BJ (cell line): Measurements from ENCODE around the gene UST. TPM values are rescaled to one million over a fixed set of nuclear protein-coding genes. Genes with fewer than 3 reads are reported as not detected.
"Not testable (repeated sequence)": the region's sequence is repeated elsewhere in the genome, so short reads cannot be mapped to it uniquely, and the experiment has no call there.

ENCODE experiments used
- CTCF ChIA-PET: fragments of 350-600 bp; formaldehyde crosslinking; extraction: SDS; loops from one replicate; lab custom pipeline; 2021; ENCODE audit warnings: antibody characterized with exemption, inconsistent platforms; lab: Yijun Ruan, JAX
- POLR2A ChIA-PET: fragments of 300-600 bp; sonication (Branson Sonifier 250); formaldehyde crosslinking; extraction: SDS; loops from one replicate; lab custom pipeline; 2021; ENCODE audit warnings: antibody characterized with exemption; lab: Charles Lee
- DNase-seq: peaks from one replicate; pipeline ENCODE4 v3.0.0-alpha.2; 2011; ENCODE audit warnings: low read depth
- H3K27me3 ChIP-seq: 2 replicates; pipeline ENCODE4 v1.6.0; 2011; ENCODE audit warnings: low read length; ENCODE audit not compliant: control insufficient read depth, insufficient read depth
- H3K36me3 ChIP-seq: 2 replicates; pipeline ENCODE4 v1.5.1; 2011; ENCODE audit warnings: low read length; ENCODE audit not compliant: control insufficient read depth, insufficient read depth
- H3K4me3 ChIP-seq: 2 replicates; pipeline ENCODE4 v1.5.1; 2011; ENCODE audit warnings: low read depth, mild to moderate bottlenecking, control low read depth, low read length
- polyA plus RNA-seq: library from polyadenylated mRNA; depleted of rRNA; stranded (reverse); fragments of >200 nt; gene quantifications from 2 replicates; pipeline ENCODE4 v1.2.3, GENCODE V29; 2011
- TF ChIP-seq, protein P1 (sequence below): IDR thresholded peaks from 2 replicates; pipeline ENCODE4 v1.5.1; 2011; ENCODE audit warnings: low read depth, mild to moderate bottlenecking, control low read depth, inconsistent platforms, low read length, moderate library complexity; ENCODE audit not compliant: insufficient read depth

UST gene
- polyA plus RNA-seq, 1 experiment: 6.8 TPM

DNA sequence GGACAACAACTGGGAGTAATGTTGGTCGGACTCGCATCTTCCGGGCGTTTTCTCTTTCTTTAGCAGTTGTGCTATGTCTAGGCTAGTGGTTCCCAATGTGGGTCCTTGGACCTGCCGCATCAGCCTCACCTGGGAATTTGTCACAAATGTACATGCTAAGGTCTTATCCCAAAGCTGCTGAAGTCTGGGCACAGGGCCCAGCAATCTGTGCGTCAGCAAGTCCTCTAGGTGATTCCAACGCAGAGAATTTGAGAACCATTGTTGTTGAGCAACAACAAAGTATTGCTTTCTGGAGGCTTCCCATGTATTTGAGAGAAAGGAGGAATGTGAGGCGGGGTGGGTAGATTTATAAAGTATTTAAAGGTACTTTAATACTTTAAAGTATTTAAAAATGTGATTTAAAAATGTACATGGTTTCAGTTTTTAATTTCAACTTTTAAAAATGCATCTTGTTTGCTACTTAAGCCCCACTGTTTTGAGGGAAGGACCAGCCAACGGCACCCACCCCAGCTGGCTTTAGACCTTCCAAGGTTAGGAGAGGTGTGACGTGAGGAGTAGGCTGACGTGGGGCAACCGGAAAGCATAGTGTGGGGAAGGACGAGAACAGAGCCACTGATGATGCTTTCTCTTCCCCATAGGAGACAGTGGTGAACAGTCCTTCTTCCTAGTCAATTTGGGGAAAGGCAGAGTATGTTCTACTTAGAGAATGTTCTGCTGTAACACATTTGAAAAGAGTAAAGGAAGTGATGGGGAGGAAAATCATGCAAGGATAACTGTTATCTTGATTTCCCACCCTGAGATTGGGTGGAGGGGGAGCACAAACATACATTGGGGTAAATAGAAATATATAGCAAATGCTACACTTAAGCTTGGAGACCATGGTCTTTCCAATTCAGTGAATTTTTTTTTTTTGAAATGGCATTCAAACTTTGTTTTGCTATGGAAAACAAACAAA lies 4.3 kb downstream of the UST start:
- Histone ChIP-seq H3K4me3 (no peak overlapping the region), H3K27me3 (no peaks in the 10 kb centered on the region), H3K36me3 (no peaks in the 10 kb centered on the region)
- POLR2A ChIA-PET: no interaction called here
- no peak for DNase-seq
- TF ChIP-seq, protein P1, sequence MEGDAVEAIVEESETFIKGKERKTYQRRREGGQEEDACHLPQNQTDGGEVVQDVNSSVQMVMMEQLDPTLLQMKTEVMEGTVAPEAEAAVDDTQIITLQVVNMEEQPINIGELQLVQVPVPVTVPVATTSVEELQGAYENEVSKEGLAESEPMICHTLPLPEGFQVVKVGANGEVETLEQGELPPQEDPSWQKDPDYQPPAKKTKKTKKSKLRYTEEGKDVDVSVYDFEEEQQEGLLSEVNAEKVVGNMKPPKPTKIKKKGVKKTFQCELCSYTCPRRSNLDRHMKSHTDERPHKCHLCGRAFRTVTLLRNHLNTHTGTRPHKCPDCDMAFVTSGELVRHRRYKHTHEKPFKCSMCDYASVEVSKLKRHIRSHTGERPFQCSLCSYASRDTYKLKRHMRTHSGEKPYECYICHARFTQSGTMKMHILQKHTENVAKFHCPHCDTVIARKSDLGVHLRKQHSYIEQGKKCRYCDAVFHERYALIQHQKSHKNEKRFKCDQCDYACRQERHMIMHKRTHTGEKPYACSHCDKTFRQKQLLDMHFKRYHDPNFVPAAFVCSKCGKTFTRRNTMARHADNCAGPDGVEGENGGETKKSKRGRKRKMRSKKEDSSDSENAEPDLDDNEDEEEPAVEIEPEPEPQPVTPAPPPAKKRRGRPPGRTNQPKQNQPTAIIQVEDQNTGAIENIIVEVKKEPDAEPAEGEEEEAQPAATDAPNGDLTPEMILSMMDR: no peak
- CTCF ChIA-PET: interaction anchor here (2.3 kb wide), 1 partner anchor 173 kb away, joined by 9 read pairs; no protein-coding TSS in a partner anchor

DNA sequence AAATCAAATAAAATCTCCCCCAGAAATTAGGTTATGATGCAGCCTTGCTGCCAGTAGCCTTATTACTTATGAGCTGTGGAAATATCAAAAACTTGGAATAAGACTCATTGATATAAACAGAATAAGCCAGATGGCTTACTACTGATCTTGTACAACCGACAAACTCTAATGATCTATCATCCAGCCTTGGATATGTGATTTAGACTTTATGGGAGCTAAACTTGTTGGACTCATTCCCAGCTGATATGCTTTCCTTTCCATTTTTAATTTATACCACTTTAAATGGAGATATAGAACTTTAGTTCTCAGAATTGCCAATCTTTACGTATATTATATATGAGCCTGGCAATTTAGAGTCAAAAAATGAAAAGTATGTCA lies 5.0 kb downstream of the UST start:
- TF ChIP-seq, protein P1: no peak
- no peaks in the 10 kb centered on the region for H3K27me3 ChIP-seq
- H3K4me3 ChIP-seq: no peak overlapping the region
- ChIA-PET POLR2A (no interaction called here), CTCF (interaction anchor here (0.5 to 2.3 kb wide), 2 partner anchors 174 to 195 kb away, joined by 3 to 9 read pairs; no protein-coding TSS in a partner anchor)
- DNase-seq: no peak
- H3K36me3 ChIP-seq: no peaks in the 10 kb centered on the region

DNA sequence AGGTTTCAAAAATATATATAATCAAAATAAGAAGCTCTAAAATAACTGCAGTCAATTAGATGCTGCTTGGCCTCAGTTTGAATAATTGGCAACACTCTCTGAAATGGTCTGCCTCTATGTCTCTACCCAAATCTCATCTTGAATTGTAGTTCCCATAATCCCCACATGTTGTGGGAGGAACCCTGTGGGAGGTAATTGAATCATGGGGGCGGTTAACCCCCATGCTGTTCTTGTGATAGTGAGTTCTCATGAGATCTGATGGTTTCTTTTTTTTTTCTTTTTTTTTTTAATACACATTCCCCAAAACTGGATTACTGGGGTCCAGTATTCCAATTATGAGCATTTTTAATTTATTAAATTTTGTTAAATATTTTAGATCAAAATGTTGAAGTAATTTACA lies 8.5 kb downstream of the UST start:
- CTCF ChIA-PET: interaction anchor here (1.5 to 1.9 kb wide), 2 partner anchors 21 to 177 kb away, joined by 3 to 5 read pairs; no protein-coding TSS in a partner anchor
- H3K36me3 ChIP-seq, H3K4me3 ChIP-seq, DNase-seq, H3K27me3 ChIP-seq, POLR2A ChIA-PET: not testable (repeated sequence)

DNA sequence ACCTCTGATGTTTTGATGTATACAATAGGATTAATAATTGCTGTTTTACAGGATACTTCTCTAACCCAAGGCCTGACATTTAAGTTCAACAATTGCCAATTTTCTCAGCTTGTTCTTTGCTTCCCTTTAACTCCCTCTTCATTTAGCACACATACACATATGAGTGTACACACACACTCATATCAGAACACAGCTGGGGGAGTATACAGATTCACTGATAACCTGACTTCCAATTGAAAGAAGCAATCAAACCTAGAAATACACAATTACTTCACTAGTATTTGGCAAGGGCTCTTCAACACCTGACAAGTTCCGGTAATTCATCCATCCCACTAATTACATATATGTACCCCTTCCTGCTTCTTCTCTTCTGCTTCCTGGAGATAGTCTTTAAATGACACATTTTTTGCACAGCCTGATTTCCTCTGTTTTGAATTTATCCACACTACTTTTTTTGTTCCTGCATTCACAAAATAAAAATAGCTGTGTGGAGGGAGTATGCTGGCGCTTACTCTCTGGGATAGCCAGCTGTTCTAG lies 11.2 kb downstream of the UST start:
- ChIA-PET POLR2A (no interaction called here), CTCF (interaction anchor here (0.5 to 1.5 kb wide), 3 partner anchors 10 to 180 kb away, joined by 3 to 4 read pairs (median 3); no protein-coding TSS in a partner anchor)
- TF ChIP-seq, protein P1: no peak

DNA sequence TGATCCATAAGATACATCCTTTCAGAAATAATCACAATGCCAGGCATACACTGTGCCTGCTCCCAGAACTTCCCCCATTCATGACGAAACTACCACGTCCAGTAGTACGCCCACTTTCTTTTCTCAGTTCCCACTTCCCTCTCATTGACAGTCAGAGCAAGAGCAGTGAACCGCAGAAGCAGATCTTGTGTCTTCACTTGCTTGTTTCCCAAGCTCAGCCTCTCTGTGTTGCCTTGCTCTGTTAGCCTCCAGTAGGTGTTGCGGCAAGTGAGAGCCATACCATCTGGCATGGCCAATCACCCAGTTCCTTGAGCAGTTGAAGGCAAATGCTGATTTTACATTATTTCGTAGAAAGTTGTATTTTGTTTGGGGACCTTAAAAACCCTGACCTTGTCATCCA lies 11.7 kb downstream of the UST start:
- ChIA-PET POLR2A (no interaction called here), CTCF (interaction anchor here (0.5 to 1.5 kb wide), 3 partner anchors 10 to 181 kb away, joined by 3 to 4 read pairs (median 3); no protein-coding TSS in a partner anchor)
- Histone ChIP-seq H3K4me3 (no peak overlapping the region), H3K27me3 (no peaks in the 10 kb centered on the region), H3K36me3 (no peaks in the 10 kb centered on the region)
- no peak for DNase-seq
- TF ChIP-seq, protein P1: no peak

More for the DNA sequence above, 11.2 kb downstream of the UST start:
- DNase-seq: no peak
- no peaks in the 10 kb centered on the region for H3K36me3 ChIP-seq
- H3K27me3 ChIP-seq: no peaks in the 10 kb centered on the region
- H3K4me3 ChIP-seq: no peak overlapping the region
